Vagina (tissue), 2 donors: ENCODE data around the gene ZNF484. TPM values are rescaled to one million over a fixed set of nuclear protein-coding genes. Genes with fewer than 3 reads are reported as not detected.
"Not testable (repeated sequence)": the region's sequence is repeated elsewhere in the genome, so short reads cannot be mapped to it uniquely, and the experiment has no call there.

Experiments used
- DNase-seq, 2 donors: peaks; one replicate each; pipeline ENCODE4 v3.0.0-alpha.2; 2017; ENCODE audit errors: extremely low spot score in 2 of 2
- H3K27ac ChIP-seq: fragments of 200-600 bp; sonication (generic); one replicate; pipeline ENCODE4 v1.5.1; 2019
- H3K27me3 ChIP-seq: fragments of 200-600 bp; sonication (generic); one replicate; pipeline ENCODE4 v1.5.1; 2019
- H3K36me3 ChIP-seq, 2 donors: fragments of 200-600 bp; sonication (generic); one replicate each; pipeline ENCODE4 v1.5.1; 2017 to 2019
- H3K4me1 ChIP-seq: fragments of 200-600 bp; sonication (generic); one replicate; pipeline ENCODE4 v1.5.1; 2019
- H3K4me3 ChIP-seq, 2 donors: fragments of 200-600 bp; sonication (generic); 1 replicate in 1 of 2; 2 replicates in 1 of 2; pipeline ENCODE4 v1.5.1; 2016 to 2019
- H3K9me3 ChIP-seq: fragments of 200-600 bp; sonication (generic); one replicate; pipeline ENCODE4 v1.5.1; 2019
- CTCF ChIP-seq, 3 experiments: fragments of 450-650 bp in 2 of 3; fragments of 200-600 bp in 1 of 3; sonication (generic) in 1 of 3; IDR thresholded peaks; one replicate each; pipeline ENCODE4 v1.5.1; 2017 to 2019; ENCODE audit warnings: antibody characterized with exemption in 3 of 3, mild to moderate bottlenecking in 2 of 3, moderate library complexity in 2 of 3
- POLR2A ChIP-seq, 2 donors: fragments of 450-650 bp; IDR thresholded peaks; one replicate each; pipeline ENCODE4 v1.6.1; 2017; ENCODE audit warnings: antibody characterized with exemption in 2 of 2, mild to moderate bottlenecking in 2 of 2, moderate library complexity in 2 of 2
- POLR2AphosphoS5 ChIP-seq, 2 donors: sonication (generic); formaldehyde crosslinking; IDR thresholded peaks; one replicate each; pipeline ENCODE4 v1.9.0; 2017; ENCODE audit warnings: antibody characterized with exemption in 2 of 2, mild to moderate bottlenecking in 2 of 2, low read depth in 1 of 2; ENCODE audit not compliant: insufficient read depth in 1 of 2
- intact Hi-C: fragments of 100-400 bp; cut with DNase I; formaldehyde crosslinking; loops from one replicate; pipeline ENCODE4 v1.15.1; 2023
- total RNA-seq: library from RNA; depleted of rRNA; stranded (reverse); fragments of >200 nt; gene quantifications from one replicate; pipeline ENCODE4 v1.2.3, GENCODE V29; 2016

Gene ZNF484
- total RNA-seq, 1 donor from 2014 or later = 14.0 TPM

GRCh38 chr9:92887880-92888338 lies 10.1 kb upstream of the ZNF484 start:
- Histone ChIP-seq H3K9me3 (no peaks in the 10 kb centered on the region), H3K27ac (no peak overlapping the region), H3K4me1 (no peaks in the 10 kb centered on the region), H3K4me3 (no peak overlapping the region), H3K27me3 (no peaks in the 10 kb centered on the region), H3K36me3 (no peaks in the 10 kb centered on the region)
- intact Hi-C loops = no loop called here
- TF ChIP-seq POLR2A (IDR thresholded peaks at IDR 0.05) = no peak
- TF ChIP-seq POLR2AphosphoS5 (IDR thresholded peaks at IDR 0.05; ENCODE audit: insufficient read depth in 1 of 2, low read depth in 1 of 2) = no peak
- no peak for TF ChIP-seq CTCF (IDR thresholded peaks at IDR 0.05)
- no peak for DNase-seq

DNA sequence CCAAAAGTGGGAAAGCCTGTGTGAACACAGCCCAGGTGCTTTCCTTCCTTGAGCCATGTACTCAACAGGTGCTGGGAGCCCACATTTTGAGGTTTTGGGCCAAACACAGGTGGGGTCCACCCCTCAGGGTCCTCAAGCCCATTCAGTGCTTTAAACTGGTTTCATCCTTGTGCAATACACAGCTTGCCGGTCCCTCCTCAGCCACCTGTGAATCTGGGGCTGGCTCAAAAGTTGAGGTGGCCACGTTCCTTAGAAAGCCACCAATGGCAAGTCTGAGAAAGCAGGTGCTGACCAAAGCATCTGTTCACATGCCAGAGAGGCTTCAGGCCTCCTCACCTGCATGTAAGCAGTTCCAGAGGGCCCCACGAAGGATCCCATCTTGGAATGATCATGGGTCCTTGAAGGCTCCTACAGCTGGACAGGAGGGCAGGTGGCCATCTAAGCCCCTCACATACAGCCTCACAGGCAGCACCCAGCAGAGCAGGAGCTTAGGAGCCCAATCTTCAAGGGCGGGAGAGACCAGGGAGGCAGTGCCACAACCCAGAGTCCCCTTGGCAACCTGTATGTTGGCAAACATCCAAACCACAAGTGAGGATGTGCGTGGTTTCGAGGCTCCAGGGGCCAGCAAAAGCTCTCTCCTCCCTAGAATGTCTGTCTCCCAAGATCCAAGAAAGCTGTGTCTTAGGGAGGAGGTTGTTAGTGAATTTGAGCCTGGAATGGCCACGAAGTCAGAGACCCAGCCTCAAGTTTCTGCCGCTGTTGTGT lies 9.2 kb upstream of the ZNF484 start:
- intact Hi-C loops, DNase-seq, H3K36me3 ChIP-seq, H3K9me3 ChIP-seq, H3K27me3 ChIP-seq, H3K27ac ChIP-seq, H3K4me3 ChIP-seq, H3K4me1 ChIP-seq: not testable (repeated sequence)

GRCh38 chr9:92883666-92884405 lies 6.0 kb upstream of the ZNF484 start:
- H3K27ac ChIP-seq, H3K36me3 ChIP-seq, DNase-seq, intact Hi-C loops, H3K9me3 ChIP-seq, H3K27me3 ChIP-seq, H3K4me1 ChIP-seq, H3K4me3 ChIP-seq: not testable (repeated sequence)

- Histone ChIP-seq H3K4me1 (no peaks in the 10 kb centered on the region), H3K4me3 (no peak overlapping the region), H3K27me3 (no peaks in the 10 kb centered on the region), H3K36me3 (no peaks in the 10 kb centered on the region), H3K9me3 (no peaks in the 10 kb centered on the region), H3K27ac (no peak overlapping the region)
- intact Hi-C loops = no loop called here
- DNase-seq = no peak
- no peak for TF ChIP-seq CTCF (IDR thresholded peaks at IDR 0.05)
- no peak for TF ChIP-seq POLR2A (IDR thresholded peaks at IDR 0.05)
- no peak for TF ChIP-seq POLR2AphosphoS5 (IDR thresholded peaks at IDR 0.05; ENCODE audit: insufficient read depth in 1 of 2, low read depth in 1 of 2)
These were observed 4.4 kb upstream of the ZNF484 start for GRCh38 chr9:92882276-92882675.

GRCh38 chr9:92875373-92875772 lies 2.5 kb downstream of the ZNF484 start:
- H3K9me3 ChIP-seq = no peaks in the 10 kb centered on the region
- no peak for DNase-seq
- H3K27me3 ChIP-seq = no peaks in the 10 kb centered on the region
- TF ChIP-seq CTCF (IDR thresholded peaks at IDR 0.05) (no peak), POLR2AphosphoS5 (IDR thresholded peaks at IDR 0.05; ENCODE audit: insufficient read depth in 1 of 2, low read depth in 1 of 2) (no peak), POLR2A (IDR thresholded peaks at IDR 0.05) (no peak)
- intact Hi-C loops = no loop called here
- H3K36me3 ChIP-seq = no peaks in the 10 kb centered on the region
- H3K27ac ChIP-seq = no peak overlapping the region
- H3K4me3 ChIP-seq = no peak overlapping the region
- peaks cover 16% of the 10 kb centered on the region for H3K4me1 ChIP-seq

GRCh38 chr9:92870289-92870688 lies 7.5 kb downstream of the ZNF484 start:
- H3K27me3 ChIP-seq = no peaks in the 10 kb centered on the region
- peaks cover 0 to 11% of the 10 kb centered on the region in 2 donors for H3K36me3 ChIP-seq
- intact Hi-C loops = no loop called here
- no peaks in the 10 kb centered on the region for H3K4me1 ChIP-seq
- no peak for DNase-seq
- no peaks in the 10 kb centered on the region for H3K9me3 ChIP-seq
- no peak overlapping the region for H3K4me3 ChIP-seq
- no peak overlapping the region for H3K27ac ChIP-seq
- no peak for TF ChIP-seq POLR2A (IDR thresholded peaks at IDR 0.05)
- TF ChIP-seq POLR2AphosphoS5 (IDR thresholded peaks at IDR 0.05; ENCODE audit: insufficient read depth in 1 of 2, low read depth in 1 of 2) = no peak

GRCh38 chr9:92866600-92866999 lies 11.2 kb downstream of the ZNF484 start:
- H3K27me3 ChIP-seq, H3K27ac ChIP-seq, intact Hi-C loops, H3K9me3 ChIP-seq, H3K4me1 ChIP-seq, DNase-seq, H3K4me3 ChIP-seq: not testable (repeated sequence)
- peaks cover 0 to 11% of the 10 kb centered on the region in 2 donors for H3K36me3 ChIP-seq
